ENCODE measurements around the gene UBE2A.
A peak's percentile ranks its signal among the peaks of the same experiment; 100 is the strongest.

Gene UBE2A

DNA sequence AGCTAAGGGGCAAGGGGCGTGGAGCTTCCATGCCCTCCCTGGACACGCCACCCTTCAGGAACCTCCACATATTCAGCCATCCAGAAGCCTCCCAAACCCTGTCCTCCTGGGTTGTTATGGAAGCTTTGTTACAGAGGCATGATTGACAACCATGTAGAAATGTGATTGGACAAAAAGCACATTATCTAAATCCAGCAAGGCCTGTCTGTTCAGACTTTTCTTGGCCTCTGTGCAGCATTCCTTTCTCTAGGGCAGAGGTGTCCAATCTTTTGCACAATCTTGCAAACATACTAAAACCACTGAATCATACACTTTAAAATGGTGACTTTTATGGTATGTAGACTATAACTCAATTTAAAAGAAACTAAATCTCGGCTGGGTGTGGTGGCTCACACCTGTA lies 21.9 kb upstream of the UBE2A start:
- DNase-seq (ENCODE audit: low spot score), result no peak
- in situ Hi-C loops (cut with MboI; ENCODE audit: low sequenced_read_pairs, unreplicated experiment), result no loop called here
- TF ChIP-seq, protein P1, sequence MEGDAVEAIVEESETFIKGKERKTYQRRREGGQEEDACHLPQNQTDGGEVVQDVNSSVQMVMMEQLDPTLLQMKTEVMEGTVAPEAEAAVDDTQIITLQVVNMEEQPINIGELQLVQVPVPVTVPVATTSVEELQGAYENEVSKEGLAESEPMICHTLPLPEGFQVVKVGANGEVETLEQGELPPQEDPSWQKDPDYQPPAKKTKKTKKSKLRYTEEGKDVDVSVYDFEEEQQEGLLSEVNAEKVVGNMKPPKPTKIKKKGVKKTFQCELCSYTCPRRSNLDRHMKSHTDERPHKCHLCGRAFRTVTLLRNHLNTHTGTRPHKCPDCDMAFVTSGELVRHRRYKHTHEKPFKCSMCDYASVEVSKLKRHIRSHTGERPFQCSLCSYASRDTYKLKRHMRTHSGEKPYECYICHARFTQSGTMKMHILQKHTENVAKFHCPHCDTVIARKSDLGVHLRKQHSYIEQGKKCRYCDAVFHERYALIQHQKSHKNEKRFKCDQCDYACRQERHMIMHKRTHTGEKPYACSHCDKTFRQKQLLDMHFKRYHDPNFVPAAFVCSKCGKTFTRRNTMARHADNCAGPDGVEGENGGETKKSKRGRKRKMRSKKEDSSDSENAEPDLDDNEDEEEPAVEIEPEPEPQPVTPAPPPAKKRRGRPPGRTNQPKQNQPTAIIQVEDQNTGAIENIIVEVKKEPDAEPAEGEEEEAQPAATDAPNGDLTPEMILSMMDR (IDR thresholded peaks at IDR 0.05; ENCODE audit: borderline replicate concordance, control extremely low read depth, extremely low read depth, insufficient read depth, missing control alignments), result no peak

DNA sequence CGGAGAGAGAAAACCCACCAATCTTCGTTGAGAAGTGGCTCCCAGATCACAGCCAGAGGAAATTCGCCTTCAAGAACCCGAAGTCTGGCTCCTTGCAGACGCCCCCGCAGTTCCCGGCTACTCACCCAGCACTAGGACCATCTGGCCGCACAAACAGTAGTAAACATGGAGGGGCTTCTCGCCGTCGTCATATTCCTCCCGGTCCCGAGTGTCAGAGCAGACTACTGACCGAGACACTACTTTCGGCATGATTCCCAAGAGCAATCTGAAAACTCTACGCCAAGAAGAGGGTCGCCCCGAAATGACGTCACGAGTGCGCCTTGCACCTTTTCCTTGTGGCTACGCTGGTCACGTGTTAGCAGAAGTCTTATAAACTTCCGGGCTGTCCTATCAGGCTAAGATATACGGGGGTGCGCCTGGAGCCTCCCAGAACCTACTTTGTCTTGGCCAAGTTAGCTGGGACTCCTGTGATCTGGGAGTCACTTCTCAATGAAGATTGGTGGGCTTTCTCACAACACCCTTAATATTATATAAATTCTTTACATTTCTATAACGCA lies 9.2 kb upstream of the UBE2A start, which contains the start of gene STEEP1:
Gene STEEP1, minus strand, starts transcription at position 303 of the 557 bp plus-strand sequence. Its CDS starts 54 bp downstream, at position 249.
- in situ Hi-C loops (cut with MboI; ENCODE audit: low sequenced_read_pairs, unreplicated experiment), result no loop called here
- DNase-seq (ENCODE audit: low spot score), result peak; percentile 85
- TF ChIP-seq, protein P1 (IDR thresholded peaks at IDR 0.05; ENCODE audit: borderline replicate concordance, control extremely low read depth, extremely low read depth, insufficient read depth, missing control alignments), result no peak

DNA sequence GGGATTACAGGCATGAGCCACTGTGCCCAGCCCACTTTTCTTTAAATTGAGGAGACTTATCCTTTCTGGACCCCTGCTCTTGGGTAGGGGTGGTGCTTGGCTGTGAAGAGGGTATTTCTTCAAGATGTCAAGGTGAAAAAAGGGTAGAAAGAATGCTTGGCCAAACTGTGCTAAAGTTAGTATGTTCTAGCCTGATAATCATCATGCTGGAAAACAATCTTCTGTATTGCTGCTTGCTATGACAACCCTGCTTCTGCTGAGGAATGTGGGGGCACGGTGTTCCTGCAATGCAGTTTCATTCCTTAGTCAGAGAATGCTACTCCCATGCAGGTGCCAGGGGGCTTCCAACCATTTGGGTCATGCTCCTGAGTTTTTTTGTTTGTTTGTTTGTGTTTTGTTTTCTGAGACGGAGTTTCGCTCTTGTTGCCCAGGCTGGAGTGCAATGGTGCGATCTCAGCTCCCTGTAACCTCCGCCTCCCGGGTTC lies 4.0 kb upstream of the UBE2A start:
- TF ChIP-seq, protein P1 (IDR thresholded peaks at IDR 0.05; ENCODE audit: borderline replicate concordance, control extremely low read depth, extremely low read depth, insufficient read depth, missing control alignments), result no peak
- in situ Hi-C loops (cut with MboI; ENCODE audit: low sequenced_read_pairs, unreplicated experiment), result no loop called here
- DNase-seq (ENCODE audit: low spot score), result no peak

DNA sequence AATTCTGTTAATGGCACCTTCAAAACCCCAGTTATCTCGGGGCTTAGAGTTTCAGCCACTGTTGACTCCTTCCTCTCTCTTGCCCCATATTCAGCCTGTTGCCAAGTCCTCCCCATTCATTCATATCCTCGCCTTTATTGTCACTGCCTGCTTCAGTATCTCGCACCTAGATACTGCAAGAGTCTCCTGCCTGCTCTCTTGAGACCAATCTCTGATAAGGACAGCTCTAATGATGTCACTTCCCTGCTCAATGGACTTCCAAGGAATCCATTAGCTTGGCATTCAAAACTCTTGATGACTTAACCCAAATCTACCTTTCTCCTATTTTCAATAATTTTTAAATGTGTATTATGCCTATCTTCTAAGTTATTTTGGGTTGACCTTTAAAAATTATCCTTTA lies 1.1 kb upstream of the UBE2A start:
- TF ChIP-seq, protein P1 (IDR thresholded peaks at IDR 0.05; ENCODE audit: borderline replicate concordance, control extremely low read depth, extremely low read depth, insufficient read depth, missing control alignments), result no peak
- in situ Hi-C loops (cut with MboI; ENCODE audit: low sequenced_read_pairs, unreplicated experiment), result no loop called here
- DNase-seq (ENCODE audit: low spot score), result no peak

DNA sequence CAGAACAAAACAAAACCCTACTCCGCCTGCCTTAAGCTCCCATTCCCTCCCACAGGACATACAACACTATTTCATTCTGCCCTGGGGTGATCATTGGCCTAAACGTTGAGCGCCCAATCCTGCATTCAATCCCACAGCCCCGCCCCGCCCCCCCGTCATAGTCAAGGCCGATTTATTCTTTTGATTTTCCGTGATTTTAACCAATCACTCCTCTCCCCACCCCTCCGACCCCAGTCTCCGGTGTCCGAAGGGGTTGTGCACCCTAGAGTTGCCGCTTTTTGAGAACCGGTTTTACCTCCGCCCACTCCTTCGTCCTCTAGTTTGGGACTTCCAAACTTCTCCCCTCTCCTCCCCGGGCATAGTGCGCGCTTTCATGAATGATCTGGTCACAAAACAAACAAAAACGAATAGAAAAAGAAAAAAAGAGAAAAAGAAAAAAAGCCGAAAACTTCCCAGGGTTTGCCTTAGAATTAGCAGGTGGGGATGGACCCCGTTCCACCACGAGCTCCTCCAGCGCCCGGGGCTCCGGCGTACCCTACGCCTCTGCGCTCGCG lies 446 bp upstream of the UBE2A start:
- TF ChIP-seq, protein P1 (IDR thresholded peaks at IDR 0.05; ENCODE audit: borderline replicate concordance, control extremely low read depth, extremely low read depth, insufficient read depth, missing control alignments), result no peak
- in situ Hi-C loops (cut with MboI; ENCODE audit: low sequenced_read_pairs, unreplicated experiment), result no loop called here
- DNase-seq (ENCODE audit: low spot score), result peak; percentile 35

DNA sequence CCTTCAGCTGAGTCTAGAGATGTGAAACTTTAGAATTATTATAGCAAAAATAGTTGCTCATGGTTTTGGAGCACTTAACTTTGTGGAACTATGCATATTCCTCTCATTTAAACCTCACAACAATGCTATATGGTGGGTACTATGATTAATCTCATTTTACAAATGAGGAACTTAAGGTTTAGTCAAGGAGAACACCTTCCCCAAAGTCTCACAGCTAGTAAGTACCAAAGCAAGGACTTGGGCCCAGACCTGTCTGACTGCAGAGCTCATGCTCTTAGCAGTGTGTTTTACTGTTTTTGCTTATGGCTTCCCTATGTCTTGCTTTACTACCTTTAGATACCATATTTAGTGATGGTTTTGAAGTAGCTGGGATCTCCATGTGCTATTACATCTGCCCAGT lies 5.1 kb downstream of the UBE2A start:
- no peak for DNase-seq (ENCODE audit: low spot score)
- in situ Hi-C loops (cut with MboI; ENCODE audit: low sequenced_read_pairs, unreplicated experiment), result no loop called here
- TF ChIP-seq, protein P1 (IDR thresholded peaks at IDR 0.05; ENCODE audit: borderline replicate concordance, control extremely low read depth, extremely low read depth, insufficient read depth, missing control alignments), result no peak
